ENCODE results near the gene GRK2. TPM values are rescaled to one million over a fixed set of nuclear protein-coding genes. Genes with fewer than 3 reads are reported as not detected.

The GRK2 gene
- total RNA-seq, 1 experiment from 2014 or later = 56.3 TPM

DNA sequence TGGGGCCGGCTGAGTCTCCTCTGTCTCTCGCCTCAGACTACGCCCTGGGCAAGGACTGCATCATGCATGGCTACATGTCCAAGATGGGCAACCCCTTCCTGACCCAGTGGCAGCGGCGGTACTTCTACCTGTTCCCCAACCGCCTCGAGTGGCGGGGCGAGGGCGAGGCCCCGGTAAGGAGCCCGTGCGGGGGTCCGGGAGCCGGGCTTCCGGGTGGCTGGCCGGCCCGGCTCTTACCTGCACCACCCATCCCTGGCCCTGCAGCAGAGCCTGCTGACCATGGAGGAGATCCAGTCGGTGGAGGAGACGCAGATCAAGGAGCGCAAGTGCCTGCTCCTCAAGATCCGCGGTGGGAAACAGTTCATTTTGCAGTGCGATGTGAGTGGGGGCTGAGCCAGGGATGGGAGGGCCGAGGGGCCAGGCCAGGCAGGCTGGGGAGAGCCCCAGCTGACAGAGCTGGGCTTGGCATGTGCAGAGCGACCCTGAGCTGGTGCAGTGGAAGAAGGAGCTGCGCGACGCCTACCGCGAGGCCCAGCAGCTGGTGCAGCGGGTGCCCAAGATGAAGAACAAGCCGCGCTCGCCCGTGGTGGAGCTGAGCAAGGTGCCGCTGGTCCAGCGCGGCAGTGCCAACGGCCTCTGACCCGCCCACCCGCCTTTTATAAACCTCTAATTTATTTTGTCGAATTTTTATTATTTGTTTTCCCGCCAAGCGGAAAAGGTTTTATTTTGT lies 18.7 kb downstream of the GRK2 start:
- H3K36me3 Mint-ChIP-seq (ENCODE audit: insufficient read depth in 1 of 3, low read depth in 3 of 3) = peaks cover 15 to 51% (median 44%) of the 10 kb centered on the region in 3 experiments; a peak in 6 of 7 replicates
- H3K4me1 ChIP-seq (ENCODE audit: insufficient read depth, low read length) = peaks cover 4% of the 10 kb centered on the region; the same call in 1 of the 2 replicates
- H3K27ac ChIP-seq (ENCODE audit: insufficient read length, low read depth, low read length) = no peak overlapping the region
- H3T11ph ChIP-seq (ENCODE audit: low read length) = no peak overlapping the region
- peaks cover 5% of the 10 kb centered on the region for H3K23me2 ChIP-seq (ENCODE audit: insufficient read length, low read depth, low read length, poor library complexity, severe bottlenecking)
- H2BK5ac ChIP-seq (ENCODE audit: insufficient read length, low read length) = no peak overlapping the region
- no peak overlapping the region for H3K9ac ChIP-seq (ENCODE audit: extremely low read depth, insufficient read length, low read length)
- H3K79me1 ChIP-seq (ENCODE audit: insufficient read depth, low read depth, low read length, poor library complexity, severe bottlenecking) = no peaks in the 10 kb centered on the region
- H3K27me3 ChIP-seq (ENCODE audit: insufficient read depth, low read length) = no peaks in the 10 kb centered on the region
- H3K56ac ChIP-seq (ENCODE audit: insufficient read length, low read depth, low read length) = no peak overlapping the region
- no peak overlapping the region for H2AK5ac ChIP-seq (ENCODE audit: insufficient read length, low read length)
- H3K4me1 Mint-ChIP-seq = peaks cover 15 to 16% of the 10 kb centered on the region in 2 experiments
- H2AFZ ChIP-seq (ENCODE audit: low read length) = no peak overlapping the region
- H3K4me3 Mint-ChIP-seq = no peak overlapping the region
- no peak overlapping the region for H4K91ac ChIP-seq (ENCODE audit: insufficient read length, low read depth, low read length)
- H3K23ac ChIP-seq (ENCODE audit: insufficient read length, low read depth, low read length) = no peak overlapping the region
- no peak overlapping the region for H3K14ac ChIP-seq (ENCODE audit: insufficient read depth, low read length)
- H2BK15ac ChIP-seq (ENCODE audit: low read depth, low read length) = no peak overlapping the region
- no peak overlapping the region for H2BK120ac ChIP-seq (ENCODE audit: low read depth, low read length, poor library complexity, severe bottlenecking)
- no CpG with 5 or more reads among the region's 45 CpGs for WGBS (ENCODE audit: extremely low coverage, insufficient read length, low lambda C conversion rate)
- H4K5ac ChIP-seq (ENCODE audit: insufficient read length, low read depth, low read length) = no peak overlapping the region
- no peaks in the 10 kb centered on the region; a peak in 1 of 5 replicates for H3K9me3 Mint-ChIP-seq
- H2BK20ac ChIP-seq (ENCODE audit: low read depth, low read length, poor library complexity, severe bottlenecking) = no peak overlapping the region
- no peak for TF ChIP-seq CTCF (conservative IDR thresholded peaks at IDR 0.05)
- H4K8ac ChIP-seq (replicated peaks; ENCODE audit: insufficient read length, low read depth, low read length) = no peak overlapping the region
- DNase-seq = no peak
- H3K27ac Mint-ChIP-seq = no peak overlapping the region
- H3K18ac ChIP-seq (ENCODE audit: insufficient read length, low read depth, low read length) = no peak overlapping the region
- H2BK12ac ChIP-seq (ENCODE audit: insufficient read length, low read depth, low read length) = no peak overlapping the region
- H4K20me1 ChIP-seq (ENCODE audit: control insufficient read depth, insufficient read depth, insufficient read length) = no peaks in the 10 kb centered on the region
- H3K27me3 Mint-ChIP-seq (ENCODE audit: low read depth) = peaks cover 2% of the 10 kb centered on the region; the same call in 1 of the 2 replicates
- no peak overlapping the region for H3K4me2 ChIP-seq (ENCODE audit: insufficient read depth, insufficient read length, low read length)
- H3K79me2 ChIP-seq (ENCODE audit: insufficient read depth, low read length) = no peaks in the 10 kb centered on the region
- no peaks in the 10 kb centered on the region for H3K9me3 ChIP-seq (ENCODE audit: control insufficient read depth, low read depth, low read length)
- H3K4ac ChIP-seq (ENCODE audit: low read depth, low read length) = no peak overlapping the region

Measured in H9 (cell line).